ENCODE data around the gene PILRA. TPM values are rescaled to one million over a fixed set of nuclear protein-coding genes. Genes with fewer than 3 reads are reported as not detected.

Gene PILRA
- total RNA-seq, 2 donors from 2014 or later = 5.0 to 8.5 TPM

DNA sequence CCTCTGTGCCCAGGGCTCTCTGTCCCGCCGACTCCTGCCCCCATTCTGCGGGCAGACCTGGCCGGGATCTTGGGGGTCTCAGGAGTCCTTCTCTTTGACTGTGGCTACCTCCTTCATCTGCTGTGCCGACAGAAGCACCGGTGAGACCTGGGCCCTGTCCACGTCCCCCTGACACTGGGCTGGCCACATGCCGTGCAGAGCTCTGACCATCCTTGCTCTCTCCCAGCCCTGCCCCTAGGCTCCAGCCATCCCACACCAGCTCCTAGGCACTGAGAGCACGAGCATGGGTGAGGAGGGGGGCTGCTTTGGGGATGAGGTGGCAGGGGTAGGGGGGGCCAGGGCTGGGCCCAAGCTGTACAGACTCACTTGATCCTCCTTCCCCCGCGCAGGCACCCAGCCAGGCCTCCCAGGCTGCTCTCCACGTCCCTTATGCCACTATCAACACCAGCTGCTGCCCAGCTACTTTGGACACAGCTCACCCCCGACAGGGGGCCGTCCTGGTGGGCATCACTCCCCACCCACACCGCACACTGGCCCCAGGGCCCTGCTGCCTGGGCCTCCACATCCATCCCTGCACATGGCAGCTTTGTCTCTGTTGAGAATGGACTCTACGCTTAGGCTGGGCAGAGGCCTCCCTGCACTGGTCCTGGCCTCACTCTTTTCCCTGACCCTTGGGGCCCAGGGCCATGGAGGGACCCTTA, 20.2 kb upstream of the PILRA start:
- Histone ChIP-seq H3K27me3 (replicated peaks; ENCODE audit: insufficient read depth) (no peaks in the 10 kb centered on the region), H3K4me3 (no peak overlapping the region), H3K4me1 (ENCODE audit: control insufficient read depth in 1 of 2, low read depth in 2 of 2) (no peaks in the 10 kb centered on the region), H3K36me3 (peaks cover 73% of the 10 kb centered on the region), H3K9me3 (no peaks in the 10 kb centered on the region), H3K27ac (no peak overlapping the region)
- TF ChIP-seq, protein P1, sequence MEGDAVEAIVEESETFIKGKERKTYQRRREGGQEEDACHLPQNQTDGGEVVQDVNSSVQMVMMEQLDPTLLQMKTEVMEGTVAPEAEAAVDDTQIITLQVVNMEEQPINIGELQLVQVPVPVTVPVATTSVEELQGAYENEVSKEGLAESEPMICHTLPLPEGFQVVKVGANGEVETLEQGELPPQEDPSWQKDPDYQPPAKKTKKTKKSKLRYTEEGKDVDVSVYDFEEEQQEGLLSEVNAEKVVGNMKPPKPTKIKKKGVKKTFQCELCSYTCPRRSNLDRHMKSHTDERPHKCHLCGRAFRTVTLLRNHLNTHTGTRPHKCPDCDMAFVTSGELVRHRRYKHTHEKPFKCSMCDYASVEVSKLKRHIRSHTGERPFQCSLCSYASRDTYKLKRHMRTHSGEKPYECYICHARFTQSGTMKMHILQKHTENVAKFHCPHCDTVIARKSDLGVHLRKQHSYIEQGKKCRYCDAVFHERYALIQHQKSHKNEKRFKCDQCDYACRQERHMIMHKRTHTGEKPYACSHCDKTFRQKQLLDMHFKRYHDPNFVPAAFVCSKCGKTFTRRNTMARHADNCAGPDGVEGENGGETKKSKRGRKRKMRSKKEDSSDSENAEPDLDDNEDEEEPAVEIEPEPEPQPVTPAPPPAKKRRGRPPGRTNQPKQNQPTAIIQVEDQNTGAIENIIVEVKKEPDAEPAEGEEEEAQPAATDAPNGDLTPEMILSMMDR (IDR thresholded peaks at IDR 0.05) = no peak
- DNase-seq (ENCODE audit: low spot score) = no peak
- no peak for ATAC-seq (ENCODE audit: insufficient number of reproducible peaks, low FRiP score, low read depth)

DNA sequence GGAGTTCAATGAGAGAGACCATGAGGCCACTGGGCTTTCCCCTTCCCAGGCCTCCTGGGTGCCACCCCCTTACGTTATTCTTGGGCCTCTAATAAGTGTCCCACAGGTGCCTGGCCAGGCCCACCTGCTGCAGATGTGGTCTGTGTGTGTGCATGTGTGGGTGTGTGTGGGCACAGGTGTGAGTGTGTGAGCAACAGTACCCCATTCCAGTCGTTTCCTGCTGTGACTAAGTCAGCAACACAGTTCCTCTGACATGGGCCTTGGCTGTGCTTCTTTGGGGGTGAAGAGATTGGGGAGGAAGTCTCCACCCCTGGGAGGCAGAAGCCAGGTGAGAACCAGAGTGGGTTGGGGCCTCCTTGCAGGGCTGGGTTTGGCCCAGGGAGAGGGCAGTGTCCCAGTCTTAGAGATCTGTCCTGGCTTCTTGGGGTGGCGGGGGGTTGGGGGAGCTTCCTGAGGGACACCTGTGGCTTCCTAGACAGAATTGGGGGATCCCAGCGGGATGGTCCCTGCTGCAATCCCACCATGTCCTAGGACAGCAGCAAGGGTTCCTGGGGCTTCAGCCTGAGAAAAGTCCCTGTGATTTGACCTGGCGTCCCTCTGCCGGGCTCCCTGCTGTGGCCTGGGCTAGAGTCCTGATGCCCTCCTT, 19.5 kb upstream of the PILRA start:
- ATAC-seq (ENCODE audit: insufficient number of reproducible peaks, low FRiP score, low read depth) = no peak
- peaks cover 73% of the 10 kb centered on the region for H3K36me3 ChIP-seq

DNA sequence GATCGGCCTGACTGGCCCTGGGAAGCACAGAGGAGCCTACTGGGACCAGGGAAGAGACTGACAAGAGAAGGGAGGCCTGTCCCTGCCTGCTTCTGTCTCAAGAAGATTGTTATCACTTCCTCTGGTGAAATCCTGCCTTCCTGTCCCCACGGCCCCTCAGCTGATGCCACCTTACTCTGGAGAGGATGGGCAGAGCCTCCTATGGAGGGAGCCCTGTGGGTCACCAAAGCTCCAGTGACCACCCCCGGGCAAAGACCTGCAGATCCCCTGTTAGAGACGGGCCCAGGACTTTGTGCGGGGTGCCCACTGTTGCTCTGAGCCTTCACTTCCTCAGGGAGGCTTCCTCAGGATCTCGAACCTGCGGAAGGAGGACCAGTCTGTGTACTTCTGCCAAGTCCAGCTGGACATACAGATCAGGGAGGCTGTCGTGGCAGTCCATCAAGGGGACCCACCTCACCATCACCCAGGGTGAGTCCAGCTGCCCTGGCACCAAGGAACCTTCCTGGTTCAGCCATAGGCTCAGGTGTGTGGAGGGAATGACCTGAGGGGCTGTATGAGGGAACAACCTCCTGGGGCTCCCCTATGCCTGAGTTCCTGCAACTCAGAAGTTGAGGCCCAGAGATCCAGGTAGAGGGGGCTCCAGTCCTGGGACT, 16.7 kb upstream of the PILRA start:
- TF ChIP-seq, protein P1 (IDR thresholded peaks at IDR 0.05) = no peak
- Histone ChIP-seq H3K9me3 (no peaks in the 10 kb centered on the region), H3K27ac (no peak overlapping the region), H3K4me3 (no peak overlapping the region), H3K27me3 (replicated peaks; ENCODE audit: insufficient read depth) (no peaks in the 10 kb centered on the region), H3K4me1 (ENCODE audit: control insufficient read depth in 1 of 2, low read depth in 2 of 2) (no peaks in the 10 kb centered on the region), H3K36me3 (peaks cover 82% of the 10 kb centered on the region)
- ATAC-seq (ENCODE audit: insufficient number of reproducible peaks, low FRiP score, low read depth) = no peak
- no peak for DNase-seq (ENCODE audit: low spot score)

More for the DNA sequence above, 19.5 kb upstream of the PILRA start:
- no peak for DNase-seq (ENCODE audit: low spot score)
- Histone ChIP-seq H3K27ac (no peak overlapping the region), H3K4me3 (no peak overlapping the region), H3K27me3 (replicated peaks; ENCODE audit: insufficient read depth) (no peaks in the 10 kb centered on the region), H3K9me3 (no peaks in the 10 kb centered on the region), H3K4me1 (ENCODE audit: control insufficient read depth in 1 of 2, low read depth in 2 of 2) (no peaks in the 10 kb centered on the region)
- TF ChIP-seq, protein P1 (IDR thresholded peaks at IDR 0.05) = no peak

DNA sequence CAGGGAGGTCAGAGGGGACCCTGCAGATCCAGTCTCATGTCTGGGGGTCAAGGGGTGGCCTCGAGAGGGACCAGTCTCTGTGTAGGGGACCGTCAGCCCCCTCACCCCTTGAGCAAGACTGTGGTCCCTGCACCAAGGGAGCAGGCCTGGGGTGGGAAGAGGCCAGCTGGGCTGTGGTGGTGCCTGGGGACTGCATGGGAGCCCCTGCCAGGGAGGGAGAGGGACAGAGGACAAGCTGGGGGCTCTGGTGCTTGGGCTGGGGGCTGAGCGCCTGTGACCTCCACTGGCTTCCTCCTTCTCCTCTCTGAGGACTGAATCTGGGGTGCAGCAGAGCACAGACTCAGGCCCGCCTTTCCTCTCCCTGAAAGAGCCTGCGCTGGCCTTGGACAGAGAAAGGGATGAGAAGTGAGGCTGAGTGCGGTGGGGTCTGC, 16.1 kb upstream of the PILRA start:
- Histone ChIP-seq H3K4me1 (ENCODE audit: control insufficient read depth in 1 of 2, low read depth in 2 of 2) (no peaks in the 10 kb centered on the region), H3K27me3 (replicated peaks; ENCODE audit: insufficient read depth) (no peaks in the 10 kb centered on the region), H3K9me3 (no peaks in the 10 kb centered on the region), H3K36me3 (peaks cover 83% of the 10 kb centered on the region), H3K27ac (no peak overlapping the region), H3K4me3 (no peak overlapping the region)
- ATAC-seq (ENCODE audit: insufficient number of reproducible peaks, low FRiP score, low read depth) = no peak
- TF ChIP-seq, protein P1 (IDR thresholded peaks at IDR 0.05) = no peak
- DNase-seq (ENCODE audit: low spot score) = no peak

Measured in thoracic aorta (tissue), 2 donors.